HG03064 (cell line): ENCODE measurements around the gene REV1.
"Not testable (repeated sequence)": the region's sequence is repeated elsewhere in the genome, so short reads cannot be mapped to it uniquely, and the experiment has no call there.

Experiments
- ATAC-seq: cut with Tn5 transposase; IDR thresholded peaks from one replicate; pipeline ENCODE4 v1.9.1; 2021; ENCODE audit warnings: low read depth; ENCODE audit not compliant: unreplicated experiment

REV1 gene

GRCh38 chr2:99488539-99489062 lies 1.2 kb downstream of the REV1 start:
- ATAC-seq, result no peak

GRCh38 chr2:99487906-99488305 lies 1.9 kb downstream of the REV1 start:
- no peak for ATAC-seq

- ATAC-seq, result no peak
Observed at GRCh38 chr2:99485824-99486223, 4.0 kb downstream of the REV1 start.

- no peak for ATAC-seq
Observed at GRCh38 chr2:99485411-99485810, 4.4 kb downstream of the REV1 start.

GRCh38 chr2:99484205-99484604 lies 5.6 kb downstream of the REV1 start:
- no peak for ATAC-seq

GRCh38 chr2:99481941-99482340 lies 7.9 kb downstream of the REV1 start:
- ATAC-seq, result no peak

- ATAC-seq, result no peak
Observed at GRCh38 chr2:99481527-99481926, 8.3 kb downstream of the REV1 start.

GRCh38 chr2:99480390-99480789 lies 9.4 kb downstream of the REV1 start:
- ATAC-seq, result no peak

GRCh38 chr2:99478632-99479031 lies 11.2 kb downstream of the REV1 start:
- ATAC-seq, result no peak

- ATAC-seq, result no peak
Observed at GRCh38 chr2:99477054-99477453, 12.8 kb downstream of the REV1 start.

GRCh38 chr2:99476629-99477028 lies 13.2 kb downstream of the REV1 start:
- no peak for ATAC-seq

- ATAC-seq, result not testable (repeated sequence)
Observed at GRCh38 chr2:99475095-99475494, 14.7 kb downstream of the REV1 start.

GRCh38 chr2:99473518-99474083 lies 16.2 kb downstream of the REV1 start:
- no peak for ATAC-seq

GRCh38 chr2:99472600-99472960 lies 17.2 kb downstream of the REV1 start:
- no peak for ATAC-seq

GRCh38 chr2:99471654-99472599 lies 17.9 kb downstream of the REV1 start:
- no peak for ATAC-seq

GRCh38 chr2:99470957-99471356 lies 18.9 kb downstream of the REV1 start:
- no peak for ATAC-seq

- ATAC-seq, result not testable (repeated sequence)
Observed at GRCh38 chr2:99470459-99470858, 19.4 kb downstream of the REV1 start.

GRCh38 chr2:99469394-99469793 lies 20.4 kb downstream of the REV1 start:
- no peak for ATAC-seq

- ATAC-seq, result no peak
Observed at GRCh38 chr2:99468155-99468554, 21.7 kb downstream of the REV1 start.

GRCh38 chr2:99467390-99467789 lies 22.4 kb downstream of the REV1 start:
- no peak for ATAC-seq

GRCh38 chr2:99461828-99462483 lies 27.9 kb downstream of the REV1 start:
- no peak for ATAC-seq
